ENCODE results near the gene TAF4.

TAF4 gene

GRCh38 chr20:62045529-62046285, 20.0 kb downstream of the TAF4 start:
- H3K4me3 ChIP-seq (ENCODE audit: low read length) = no peak overlapping the region
- no peaks in the 10 kb centered on the region for H3K9me3 ChIP-seq (ENCODE audit: control insufficient read depth, low read length)
- no peak overlapping the region for H3K9ac ChIP-seq (ENCODE audit: low read length)
- peaks cover 6% of the 10 kb centered on the region for H3K4me1 ChIP-seq (ENCODE audit: control insufficient read depth, insufficient read depth, low read length)
- no peaks in the 10 kb centered on the region for H3K36me3 ChIP-seq (ENCODE audit: control insufficient read depth, insufficient read depth, low read length)
- no peaks in the 10 kb centered on the region for H3K27me3 ChIP-seq (ENCODE audit: control insufficient read depth, insufficient read depth, low read length)

DNA sequence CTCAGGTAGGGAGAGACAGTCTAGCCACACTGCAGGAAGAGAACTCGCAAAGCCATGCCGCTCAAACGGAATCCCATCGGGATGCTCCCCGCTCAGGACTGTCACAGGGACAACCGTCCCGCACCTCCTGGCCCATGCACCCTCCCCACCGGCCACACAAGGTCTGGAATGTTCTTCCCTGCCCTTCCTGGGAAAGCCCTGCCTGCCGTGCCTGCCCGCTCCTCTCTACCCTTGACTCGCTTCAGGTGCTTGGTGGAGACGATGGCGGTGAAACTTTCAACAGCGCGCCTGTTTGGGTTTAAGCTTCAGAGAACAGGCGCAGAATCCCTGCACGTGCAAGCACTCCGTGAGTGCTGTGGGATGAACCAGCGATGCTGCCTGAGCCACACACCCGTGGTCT, 20.6 kb downstream of the TAF4 start:
- H3K4me1 ChIP-seq (ENCODE audit: control insufficient read depth, insufficient read depth, low read length) = no peaks in the 10 kb centered on the region
- no peak overlapping the region for H3K4me3 ChIP-seq (ENCODE audit: low read length)
- no peak overlapping the region for H3K9ac ChIP-seq (ENCODE audit: low read length)
- no peaks in the 10 kb centered on the region for H3K9me3 ChIP-seq (ENCODE audit: control insufficient read depth, low read length)
- H3K27me3 ChIP-seq (ENCODE audit: control insufficient read depth, insufficient read depth, low read length) = no peaks in the 10 kb centered on the region
- no peaks in the 10 kb centered on the region for H3K36me3 ChIP-seq (ENCODE audit: control insufficient read depth, insufficient read depth, low read length)

- H3K4me3 ChIP-seq (ENCODE audit: low read length) = no peak overlapping the region
- no peaks in the 10 kb centered on the region for H3K27me3 ChIP-seq (ENCODE audit: control insufficient read depth, insufficient read depth, low read length)
- H3K36me3 ChIP-seq (ENCODE audit: control insufficient read depth, insufficient read depth, low read length) = no peaks in the 10 kb centered on the region
- H3K4me1 ChIP-seq (ENCODE audit: control insufficient read depth, insufficient read depth, low read length) = no peaks in the 10 kb centered on the region
- no peaks in the 10 kb centered on the region for H3K9me3 ChIP-seq (ENCODE audit: control insufficient read depth, low read length)
- H3K9ac ChIP-seq (ENCODE audit: low read length) = no peak overlapping the region
These were observed 21.1 kb downstream of the TAF4 start for GRCh38 chr20:62044631-62045030.

GRCh38 chr20:62043131-62043914, 22.4 kb downstream of the TAF4 start:
- Histone ChIP-seq H3K4me3 (ENCODE audit: low read length) (no peak overlapping the region), H3K9me3 (ENCODE audit: control insufficient read depth, low read length) (no peaks in the 10 kb centered on the region), H3K27me3 (ENCODE audit: control insufficient read depth, insufficient read depth, low read length) (no peaks in the 10 kb centered on the region), H3K36me3 (ENCODE audit: control insufficient read depth, insufficient read depth, low read length) (no peaks in the 10 kb centered on the region), H3K9ac (ENCODE audit: low read length) (no peak overlapping the region), H3K4me1 (ENCODE audit: control insufficient read depth, insufficient read depth, low read length) (no peaks in the 10 kb centered on the region)

DNA sequence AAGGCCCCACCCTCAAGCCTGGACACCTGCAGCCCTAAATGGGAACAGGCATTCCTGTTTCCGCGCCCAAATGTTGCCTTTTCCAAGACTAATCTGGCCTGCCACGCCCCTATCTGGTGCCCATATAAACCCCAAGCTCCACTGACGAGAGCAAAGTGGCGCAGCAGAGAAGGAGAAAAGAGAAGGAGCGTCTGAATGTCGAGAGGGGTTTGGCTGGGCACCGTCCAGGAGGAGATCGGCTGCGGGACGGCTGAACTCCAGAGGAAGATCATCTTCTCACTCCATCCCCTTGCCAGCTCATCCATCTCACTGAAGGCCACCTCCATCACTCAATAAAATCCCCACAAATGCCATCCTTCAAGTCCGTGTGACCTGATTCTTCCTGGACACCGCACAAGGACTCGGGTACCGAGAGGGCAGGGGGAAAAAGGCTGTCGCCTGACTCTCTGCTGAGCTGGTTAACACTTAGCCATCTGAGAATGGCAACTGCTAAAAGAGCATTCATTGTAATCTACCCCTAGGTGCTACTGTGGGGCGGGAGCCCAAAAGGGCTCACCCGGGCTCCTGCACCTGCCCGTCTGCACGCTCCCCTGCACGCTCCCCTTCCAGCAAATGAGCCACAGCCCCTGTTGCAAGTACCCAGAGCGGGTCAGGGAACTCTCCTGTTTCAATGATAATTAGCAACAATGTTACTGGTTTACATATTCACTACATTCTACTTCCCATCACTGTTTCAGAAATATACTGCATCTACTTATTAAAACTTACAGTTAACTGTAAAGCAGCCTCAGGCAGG, 23.5 kb downstream of the TAF4 start:
- H3K27me3 ChIP-seq (ENCODE audit: control insufficient read depth, insufficient read depth, low read length) = no peaks in the 10 kb centered on the region
- no peaks in the 10 kb centered on the region for H3K9me3 ChIP-seq (ENCODE audit: control insufficient read depth, low read length)
- no peaks in the 10 kb centered on the region for H3K36me3 ChIP-seq (ENCODE audit: control insufficient read depth, insufficient read depth, low read length)
- H3K4me3 ChIP-seq (ENCODE audit: low read length) = no peak overlapping the region
- H3K9ac ChIP-seq (ENCODE audit: low read length) = no peak overlapping the region
- H3K4me1 ChIP-seq (ENCODE audit: control insufficient read depth, insufficient read depth, low read length) = no peaks in the 10 kb centered on the region

- Histone ChIP-seq H3K9me3 (ENCODE audit: control insufficient read depth, low read length) (no peaks in the 10 kb centered on the region), H3K4me3 (ENCODE audit: low read length) (no peak overlapping the region), H3K4me1 (ENCODE audit: control insufficient read depth, insufficient read depth, low read length) (no peaks in the 10 kb centered on the region), H3K36me3 (ENCODE audit: control insufficient read depth, insufficient read depth, low read length) (no peaks in the 10 kb centered on the region), H3K27me3 (ENCODE audit: control insufficient read depth, insufficient read depth, low read length) (no peaks in the 10 kb centered on the region), H3K9ac (ENCODE audit: low read length) (no peak overlapping the region)
These were observed 24.7 kb downstream of the TAF4 start for GRCh38 chr20:62040933-62041332.

GRCh38 chr20:62040381-62040922, 25.2 kb downstream of the TAF4 start:
- H3K9me3 ChIP-seq (ENCODE audit: control insufficient read depth, low read length) = no peaks in the 10 kb centered on the region
- H3K36me3 ChIP-seq (ENCODE audit: control insufficient read depth, insufficient read depth, low read length) = no peaks in the 10 kb centered on the region
- H3K4me1 ChIP-seq (ENCODE audit: control insufficient read depth, insufficient read depth, low read length) = no peaks in the 10 kb centered on the region
- no peak overlapping the region for H3K4me3 ChIP-seq (ENCODE audit: low read length)
- H3K27me3 ChIP-seq (ENCODE audit: control insufficient read depth, insufficient read depth, low read length) = no peaks in the 10 kb centered on the region
- no peak overlapping the region for H3K9ac ChIP-seq (ENCODE audit: low read length)

DNA sequence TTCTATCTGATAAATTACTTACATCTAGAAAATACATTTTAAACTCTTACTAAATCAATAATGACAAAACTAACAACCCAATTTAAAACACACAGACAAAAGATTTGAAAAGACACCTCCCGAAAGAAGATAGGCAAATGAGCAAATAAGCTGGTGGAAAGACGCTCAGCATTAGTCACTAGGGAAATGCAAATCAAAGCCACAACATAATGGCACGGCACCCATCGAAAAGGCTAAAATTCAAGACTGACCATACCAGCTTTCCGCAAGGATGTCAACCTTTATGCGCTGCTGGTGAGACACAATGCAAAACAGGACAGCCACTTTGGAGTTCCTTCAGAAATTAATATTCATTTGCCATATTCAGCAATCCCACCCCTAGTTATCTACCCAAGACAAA, 25.9 kb downstream of the TAF4 start:
- H3K9ac ChIP-seq (ENCODE audit: low read length) = no peak overlapping the region
- no peaks in the 10 kb centered on the region for H3K27me3 ChIP-seq (ENCODE audit: control insufficient read depth, insufficient read depth, low read length)
- H3K4me1 ChIP-seq (ENCODE audit: control insufficient read depth, insufficient read depth, low read length) = no peaks in the 10 kb centered on the region
- no peaks in the 10 kb centered on the region for H3K36me3 ChIP-seq (ENCODE audit: control insufficient read depth, insufficient read depth, low read length)
- H3K9me3 ChIP-seq (ENCODE audit: control insufficient read depth, low read length) = no peaks in the 10 kb centered on the region
- no peak overlapping the region for H3K4me3 ChIP-seq (ENCODE audit: low read length)

GRCh38 chr20:62032609-62033368, 32.9 kb downstream of the TAF4 start:
- H3K9ac ChIP-seq (ENCODE audit: low read length) = no peak overlapping the region
- H3K36me3 ChIP-seq (ENCODE audit: control insufficient read depth, insufficient read depth, low read length) = no peaks in the 10 kb centered on the region
- H3K9me3 ChIP-seq (ENCODE audit: control insufficient read depth, low read length) = no peaks in the 10 kb centered on the region
- no peaks in the 10 kb centered on the region for H3K27me3 ChIP-seq (ENCODE audit: control insufficient read depth, insufficient read depth, low read length)
- H3K4me3 ChIP-seq (ENCODE audit: low read length) = no peak overlapping the region
- peaks cover 7% of the 10 kb centered on the region for H3K4me1 ChIP-seq (ENCODE audit: control insufficient read depth, insufficient read depth, low read length)

GRCh38 chr20:62031462-62032092, 34.1 kb downstream of the TAF4 start:
- H3K27me3 ChIP-seq (ENCODE audit: control insufficient read depth, insufficient read depth, low read length) = no peaks in the 10 kb centered on the region
- H3K4me1 ChIP-seq (ENCODE audit: control insufficient read depth, insufficient read depth, low read length) = peaks cover 7% of the 10 kb centered on the region
- no peak overlapping the region for H3K9ac ChIP-seq (ENCODE audit: low read length)

GRCh38 chr20:62030834-62031434, 34.7 kb downstream of the TAF4 start:
- Histone ChIP-seq H3K9me3 (ENCODE audit: control insufficient read depth, low read length) (no peaks in the 10 kb centered on the region), H3K4me1 (ENCODE audit: control insufficient read depth, insufficient read depth, low read length) (peaks cover 7% of the 10 kb centered on the region), H3K9ac (ENCODE audit: low read length) (no peak overlapping the region), H3K27me3 (ENCODE audit: control insufficient read depth, insufficient read depth, low read length) (no peaks in the 10 kb centered on the region), H3K36me3 (ENCODE audit: control insufficient read depth, insufficient read depth, low read length) (no peaks in the 10 kb centered on the region), H3K4me3 (ENCODE audit: low read length) (no peak overlapping the region)

More at GRCh38 chr20:62031462-62032092, 34.1 kb downstream of the TAF4 start:
- Histone ChIP-seq H3K9me3 (ENCODE audit: control insufficient read depth, low read length) (no peaks in the 10 kb centered on the region), H3K36me3 (ENCODE audit: control insufficient read depth, insufficient read depth, low read length) (no peaks in the 10 kb centered on the region), H3K4me3 (ENCODE audit: low read length) (no peak overlapping the region)
